ENCODE measurements around the gene UBA6. TPM values are rescaled to one million over a fixed set of nuclear protein-coding genes. Genes with fewer than 3 reads are reported as not detected.
A peak's percentile ranks its signal among the peaks of the same experiment; 100 is the strongest.

The UBA6 gene
- total RNA-seq: 100 to 1,000 TPM in 1 of 5 donors, 10 to 100 TPM in 3, 1 to 10 TPM in 1; 5.8 to 253 (median 35.4) TPM
- polyA plus RNA-seq: 1 to 10 TPM; 2.0 to 7.3 (median 4.9) TPM
- long read RNA-seq, donor 1: 0 reads
- long read RNA-seq, donor 2: 0 reads
- long read RNA-seq, donor 3, full-length matches to known transcripts: 1 of 1 reads
- long read RNA-seq, donor 3, partial matches to known transcripts: 0 of 1 reads
- long read RNA-seq, donor 3, other reads (novel, unspliced or antisense): 0 of 1 reads
- long read RNA-seq, donor 4: 0 reads
- long read RNA-seq, donor 5, full-length matches to known transcripts: 1 of 1 reads
- long read RNA-seq, donor 5, partial matches to known transcripts: 0 of 1 reads
- long read RNA-seq, donor 5, other reads (novel, unspliced or antisense): 0 of 1 reads
- long read RNA-seq, donor 6: 0 reads
- long read RNA-seq, donor 7, full-length matches to known transcripts: 1 of 1 reads
- long read RNA-seq, donor 7, partial matches to known transcripts: 0 of 1 reads
- long read RNA-seq, donor 7, other reads (novel, unspliced or antisense): 0 of 1 reads
- long read RNA-seq, donor 8: 0 reads
- long read RNA-seq, donor 9: 0 reads
- long read RNA-seq, donor 10: 0 reads

DNA sequence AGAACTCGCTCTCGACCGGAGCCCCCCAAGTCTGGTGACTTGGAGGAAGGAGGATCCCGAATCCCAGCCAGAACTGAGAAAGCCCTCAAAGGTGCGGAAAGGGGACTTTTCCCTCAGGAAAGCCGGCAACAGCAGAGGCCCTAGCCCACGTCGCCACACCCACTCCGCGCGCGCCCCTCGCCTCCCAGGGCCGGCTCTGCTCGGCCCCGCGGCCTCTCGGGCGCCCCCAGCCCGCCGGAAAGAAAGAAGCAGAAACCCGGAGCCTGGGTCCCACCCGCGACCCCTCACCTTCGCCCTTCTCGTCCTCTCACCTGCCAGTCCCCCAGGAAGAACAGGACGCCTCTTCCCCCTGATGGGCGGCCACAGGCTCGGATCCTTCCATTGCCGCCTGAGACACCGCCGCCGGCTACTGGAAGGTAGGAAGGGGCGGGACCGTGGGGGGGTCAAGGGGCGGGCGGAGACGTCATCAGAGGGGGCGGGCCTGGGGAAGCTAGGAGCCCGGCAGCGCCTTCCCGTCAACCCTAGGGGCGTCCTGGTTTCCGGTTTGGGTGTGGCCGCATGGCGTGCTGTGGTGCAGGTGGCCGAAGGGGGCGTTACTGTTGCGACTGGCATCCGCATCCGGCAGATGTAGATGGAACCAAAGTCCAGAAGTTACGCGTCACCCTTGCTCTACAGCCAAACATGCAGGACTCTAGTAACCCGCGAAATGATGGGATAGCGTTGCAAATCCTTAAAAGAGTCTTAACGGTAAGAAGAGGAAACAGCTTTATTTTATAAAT is at the start of gene UBA6:
UBA6 (minus strand) TSS at position 418 of the 779 bp plus-strand sequence; CDS start at position 382, 36 bp downstream.
- Histone ChIP-seq H3K27me3 (no peaks in the 10 kb centered on the region), H3K4me1 (peaks cover 9 to 35% (median 18%) of the 10 kb centered on the region in 4 donors), H3K9me3 (no peaks in the 10 kb centered on the region), H3K27ac (peak within 1 kb of the TSS; percentile 83 to 95 (median 92)), H3K36me3 (no peaks in the 10 kb centered on the region), H3K4me3 (peak within 1 kb of the TSS; percentile 68 to 92 (median 84))
- WGBS, 5 donors: 0 to 1% (median 0%) methylated on average over 16 to 57 of the region's 57 CpGs
- peak; percentile 98 to 99 for DNase-seq
- TF ChIP-seq POLR2AphosphoS5 (IDR thresholded peaks at IDR 0.05) (peak; percentile 78 to 92 (median 79)), EP300 (IDR thresholded peaks at IDR 0.05) (no peak), POLR2A (IDR thresholded peaks at IDR 0.05) (no peak)
- TF ChIP-seq, protein P1, sequence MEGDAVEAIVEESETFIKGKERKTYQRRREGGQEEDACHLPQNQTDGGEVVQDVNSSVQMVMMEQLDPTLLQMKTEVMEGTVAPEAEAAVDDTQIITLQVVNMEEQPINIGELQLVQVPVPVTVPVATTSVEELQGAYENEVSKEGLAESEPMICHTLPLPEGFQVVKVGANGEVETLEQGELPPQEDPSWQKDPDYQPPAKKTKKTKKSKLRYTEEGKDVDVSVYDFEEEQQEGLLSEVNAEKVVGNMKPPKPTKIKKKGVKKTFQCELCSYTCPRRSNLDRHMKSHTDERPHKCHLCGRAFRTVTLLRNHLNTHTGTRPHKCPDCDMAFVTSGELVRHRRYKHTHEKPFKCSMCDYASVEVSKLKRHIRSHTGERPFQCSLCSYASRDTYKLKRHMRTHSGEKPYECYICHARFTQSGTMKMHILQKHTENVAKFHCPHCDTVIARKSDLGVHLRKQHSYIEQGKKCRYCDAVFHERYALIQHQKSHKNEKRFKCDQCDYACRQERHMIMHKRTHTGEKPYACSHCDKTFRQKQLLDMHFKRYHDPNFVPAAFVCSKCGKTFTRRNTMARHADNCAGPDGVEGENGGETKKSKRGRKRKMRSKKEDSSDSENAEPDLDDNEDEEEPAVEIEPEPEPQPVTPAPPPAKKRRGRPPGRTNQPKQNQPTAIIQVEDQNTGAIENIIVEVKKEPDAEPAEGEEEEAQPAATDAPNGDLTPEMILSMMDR (IDR thresholded peaks at IDR 0.05): peak in 4 of 7 experiments; percentile 16 to 67 (median 42)
- intact Hi-C loops (cut with DNase I; ENCODE audit: low total_unique reads): no loop called here

- H3K36me3 ChIP-seq: no peaks in the 10 kb centered on the region
- no peaks in the 10 kb centered on the region for H3K4me1 ChIP-seq
- intact Hi-C loops (cut with DNase I; ENCODE audit: low total_unique reads): no loop called here
- TF ChIP-seq, protein P1 (IDR thresholded peaks at IDR 0.05): no peak
- no peak for TF ChIP-seq POLR2A (IDR thresholded peaks at IDR 0.05)
- no peak for TF ChIP-seq EP300 (IDR thresholded peaks at IDR 0.05)
- no peak for TF ChIP-seq POLR2AphosphoS5 (IDR thresholded peaks at IDR 0.05)
- no peak overlapping the region for H3K27ac ChIP-seq
- H3K27me3 ChIP-seq: no peaks in the 10 kb centered on the region
- no peaks in the 10 kb centered on the region for H3K9me3 ChIP-seq
- 86 to 93% (median 90%) methylated on average over 4 of the region's 4 CpGs for WGBS, 5 donors
- H3K4me3 ChIP-seq: no peak overlapping the region
- no peak for DNase-seq
These were observed 49.7 kb upstream of the UBA6 start for GRCh38 chr4:67750691-67751090.

DNA sequence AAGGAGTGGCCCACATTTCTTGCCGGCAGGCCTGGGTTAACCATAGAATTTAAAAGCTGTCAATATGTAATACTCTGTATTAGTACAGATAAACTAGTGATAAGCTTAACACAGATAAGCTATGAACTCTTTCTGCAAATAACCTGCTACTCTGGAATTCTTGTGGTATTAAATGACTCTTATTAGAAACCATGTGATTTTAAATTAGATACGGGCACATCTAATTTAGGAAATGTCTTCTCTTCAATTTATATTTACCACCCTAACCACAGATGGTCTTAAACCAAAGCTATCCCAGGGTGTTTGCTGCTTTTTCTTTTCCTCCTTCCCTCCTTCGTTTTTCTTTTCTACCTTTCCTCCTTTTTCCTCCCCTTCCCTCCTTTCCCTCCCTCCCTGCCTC is 48.3 kb upstream of the UBA6 start:
- H3K27ac ChIP-seq: no peak overlapping the region
- H3K27me3 ChIP-seq: no peaks in the 10 kb centered on the region
- TF ChIP-seq, protein P1 (IDR thresholded peaks at IDR 0.05): no peak
- no peak for TF ChIP-seq POLR2A (IDR thresholded peaks at IDR 0.05)
- no peak for TF ChIP-seq EP300 (IDR thresholded peaks at IDR 0.05)
- no peak for TF ChIP-seq POLR2AphosphoS5 (IDR thresholded peaks at IDR 0.05)
- no peaks in the 10 kb centered on the region for H3K36me3 ChIP-seq
- H3K4me3 ChIP-seq: no peak overlapping the region
- H3K9me3 ChIP-seq: no peaks in the 10 kb centered on the region
- H3K4me1 ChIP-seq: no peaks in the 10 kb centered on the region
- WGBS, 5 donors: 45 to 60% (median 50%) methylated on average over 3 of the region's 3 CpGs
- no peak for DNase-seq
- intact Hi-C loops (cut with DNase I; ENCODE audit: low total_unique reads): no loop called here

DNA sequence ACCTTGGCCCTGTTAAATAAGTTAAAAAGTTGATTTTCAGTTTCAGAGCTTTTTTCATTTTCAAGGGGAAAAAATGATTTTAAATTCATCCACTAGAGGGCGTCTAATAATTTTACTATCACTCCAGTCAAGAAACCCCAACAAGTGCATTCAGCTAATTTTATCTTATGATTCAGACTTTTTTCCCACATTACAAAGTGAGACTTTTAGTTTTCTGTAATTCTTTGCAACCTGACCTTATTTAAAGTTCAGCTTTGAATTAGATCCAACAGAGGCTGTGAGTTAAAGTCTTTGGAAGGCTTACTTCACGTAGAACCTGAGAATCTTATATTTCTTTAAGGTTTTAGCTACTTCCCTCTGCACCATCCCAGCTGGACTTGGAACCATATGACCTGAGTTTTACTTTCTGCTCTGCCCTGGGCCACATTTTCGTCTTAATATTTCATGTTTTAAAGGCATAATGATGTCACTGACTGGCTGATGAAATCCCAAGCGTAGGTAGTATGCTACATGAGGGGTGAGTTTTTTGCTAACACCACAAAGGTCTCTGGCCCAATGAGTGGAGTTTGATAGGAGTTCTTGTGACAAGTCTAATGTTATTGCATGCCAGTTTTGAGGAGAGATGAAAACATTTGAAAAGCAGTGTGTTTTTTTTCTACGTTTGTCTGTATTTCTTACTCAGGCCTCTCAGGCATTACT is 46.0 kb upstream of the UBA6 start:
- H3K36me3 ChIP-seq: no peaks in the 10 kb centered on the region
- no peak overlapping the region for H3K4me3 ChIP-seq
- WGBS, 5 donors: 60 to 66% (median 63%) methylated on average over 5 of the region's 5 CpGs
- H3K27me3 ChIP-seq: no peaks in the 10 kb centered on the region
- DNase-seq: peak in 1 of 2 donors; percentile 45
- intact Hi-C loops (cut with DNase I; ENCODE audit: low total_unique reads): no loop called here
- no peaks in the 10 kb centered on the region for H3K4me1 ChIP-seq
- H3K27ac ChIP-seq: no peak overlapping the region
- no peaks in the 10 kb centered on the region for H3K9me3 ChIP-seq
- TF ChIP-seq EP300 (IDR thresholded peaks at IDR 0.05) (no peak), POLR2AphosphoS5 (IDR thresholded peaks at IDR 0.05) (no peak), POLR2A (IDR thresholded peaks at IDR 0.05) (no peak)
- TF ChIP-seq, protein P1 (IDR thresholded peaks at IDR 0.05): peak in 4 of 7 experiments; percentile 5 to 70 (median 40)
